Ovary (tissue), 9 donors: ENCODE data around the gene NIPBL. TPM values are rescaled to one million over a fixed set of nuclear protein-coding genes. Genes with fewer than 3 reads are reported as not detected.
A peak's percentile ranks its signal among the peaks of the same experiment; 100 is the strongest.

Experiments used
- DNase-seq, 5 donors: peaks; one replicate each; pipeline ENCODE4 v3.0.0-alpha.2; 2019 to 2020
- H3K27ac ChIP-seq, 2 donors: fragments of 200-600 bp; one replicate each; pipeline versions ENCODE4 v1.5.1 to v1.8.0; 2019 to 2022
- H3K27me3 ChIP-seq: fragments of 200-600 bp; one replicate; pipeline ENCODE4 v1.8.0; 2022
- H3K36me3 ChIP-seq: fragments of 200-600 bp; sonication (generic); one replicate; pipeline ENCODE4 v1.5.1; 2019
- H3K4me1 ChIP-seq: one replicate; pipeline ENCODE4 v1.8.1; 2013; ENCODE audit warnings: mild to moderate bottlenecking, moderate library complexity; ENCODE audit not compliant: insufficient read depth
- H3K4me3 ChIP-seq: fragments of 200-600 bp; sonication (generic); one replicate; pipeline ENCODE4 v1.5.1; 2017
- H3K9me3 ChIP-seq, 2 donors: fragments of 200-600 bp in 1 of 2; sonication (generic) in 1 of 2; one replicate each; pipeline versions ENCODE4 v1.5.1 to v1.8.1; 2013 to 2019; ENCODE audit warnings: mild to moderate bottlenecking in 1 of 2, moderate library complexity in 1 of 2
- CTCF ChIP-seq, 3 donors: fragments of 450-650 bp in 2 of 3; fragments of 200-600 bp in 1 of 3; IDR thresholded peaks; one replicate each; pipeline versions ENCODE4 v1.5.1 to v1.8.0; 2016 to 2022; ENCODE audit warnings: antibody characterized with exemption in 3 of 3, mild to moderate bottlenecking in 1 of 3
- EP300 ChIP-seq: sonication (generic); formaldehyde crosslinking; IDR thresholded peaks from one replicate; pipeline ENCODE4 v1.6.1; 2017; ENCODE audit warnings: antibody characterized with exemption
- POLR2A ChIP-seq: fragments of 450-650 bp; IDR thresholded peaks from one replicate; pipeline ENCODE4 v1.6.1; 2017; ENCODE audit warnings: antibody characterized with exemption, mild to moderate bottlenecking, moderate library complexity
- WGBS, 3 donors: extraction: QIAGEN DNeasy Blood & Tissue Kit in 1 of 3; methylation state at CpG; one replicate each; pipeline versions ENCODE4 v1.1.5 to v1.1.7; 2013 to 2017; 5-methylcytosine and 5-hydroxymethylcytosine counted together
- intact Hi-C, 4 donors: fragments of 100-400 bp; cut with DNase I; formaldehyde crosslinking; loops; one replicate each; pipeline versions ENCODE4 v1.11.0 to v1.15.1; 2022 to 2023
- polyA plus RNA-seq, 2 donors: library from polyadenylated mRNA; stranded (reverse); fragments of 200-250 nt in 1 of 2; fragments of 350-450 nt in 1 of 2; fragmentation: Illumina TruSeq in 1 of 2; extraction: RNeasy Lipid Tissue Mini Kit (QIAGEN cat#74804) in 1 of 2; gene quantifications; one replicate each; pipeline ENCODE4 v1.2.3, GENCODE V29; 2013 to 2014
- total RNA-seq, 7 donors: library from RNA; depleted of rRNA in 2 of 7; stranded (reverse); fragments of >200 nt in 2 of 7; fragmentation: NEBNext Ultra II Directional in 3 of 7; extraction: Animal tissue kit (Norgen Biotek cat#: 25700) in 3 of 7; gene quantifications; one replicate each; pipeline versions ENCODE4 v1.1.0 to v1.2.4, GENCODE V29; 2016 to 2023
- donor health status: DM: no; HTN: no; CAD: no; lungs with moderate emphysema.
- donor health status: DM: no; HTN: no; CAD: no.
- donor health status: Bipolar disorder and iron deficiency.
- donor health status: DM: yes; HTN: yes; CAD: no.
- donor health status: DM: no; HTN: no; CAD: no.
- donor health status: DM: yes; HTN: yes; CAD: no.

NIPBL gene
- total and polyA plus RNA-seq, 9 donors, result 20.8 to 73.1 (median 61.7) TPM

GRCh38 chr5:36874465-36874864 lies 2.1 kb upstream of the NIPBL start:
- 14 to 24% (median 19%) methylated on average over 3 of the region's 3 CpGs for whole genome bisulfite sequencing, 3 donors
- no peak for DNase-seq
- Histone ChIP-seq H3K4me3 (peak overlapping the region; percentile 62), H3K9me3 (no peaks in the 10 kb centered on the region), H3K27me3 (no peaks in the 10 kb centered on the region), H3K36me3 (no peaks in the 10 kb centered on the region), H3K27ac (peak overlapping the region in 1 of 2 donors; percentile 92), H3K4me1 (peaks cover 2% of the 10 kb centered on the region)
- intact Hi-C loops, result loop anchor here in 2 of 4 donors (10.0 kb wide), 2 partner anchors 70 to 130 kb away; no protein-coding TSS in a partner anchor
- TF ChIP-seq POLR2A, result no peak
- no peak for TF ChIP-seq EP300
- no peak for TF ChIP-seq CTCF (IDR thresholded peaks at IDR 0.05)

GRCh38 chr5:36875051-36875789 lies 1.3 kb upstream of the NIPBL start:
- 0 to 1% (median 1%) methylated on average over 26 of the region's 26 CpGs for WGBS, 3 donors
- peak overlapping the region in 1 of 2 donors; percentile 92 for H3K27ac ChIP-seq
- intact Hi-C loops, result loop anchor here in 2 of 4 donors (10.0 kb wide), 2 partner anchors 70 to 130 kb away; no protein-coding TSS in a partner anchor
- H3K27me3 ChIP-seq, result no peaks in the 10 kb centered on the region
- TF ChIP-seq EP300 (no peak), POLR2A (no peak), CTCF (IDR thresholded peaks at IDR 0.05) (no peak)
- no peaks in the 10 kb centered on the region for H3K9me3 ChIP-seq
- peak overlapping the region; percentile 62 for H3K4me3 ChIP-seq
- DNase-seq, result peak; percentile 46 to 64 (median 60)
- peaks cover 2% of the 10 kb centered on the region for H3K4me1 ChIP-seq
- no peaks in the 10 kb centered on the region for H3K36me3 ChIP-seq

GRCh38 chr5:36875790-36876298 lies 725 bp upstream of the NIPBL start:
- Histone ChIP-seq H3K4me1 (peaks cover 3% of the 10 kb centered on the region), H3K36me3 (no peaks in the 10 kb centered on the region), H3K27me3 (no peaks in the 10 kb centered on the region), H3K9me3 (no peaks in the 10 kb centered on the region), H3K4me3 (peak overlapping the region; percentile 62), H3K27ac (peak overlapping the region; percentile 92 to 98)
- TF ChIP-seq CTCF (IDR thresholded peaks at IDR 0.05) (peak; percentile 40 to 54 (median 40)), POLR2A (peak; percentile 15), EP300 (no peak)
- 0% methylated on average over 47 of the region's 47 CpGs for WGBS, 3 donors
- intact Hi-C loops, result loop anchor here in 2 of 4 donors (10.0 kb wide), 2 partner anchors 69 to 131 kb away; no protein-coding TSS in a partner anchor
- DNase-seq, result peak; percentile 76 to 86 (median 83)

- H3K4me1 ChIP-seq, result peaks cover 4% of the 10 kb centered on the region
- H3K9me3 ChIP-seq, result no peaks in the 10 kb centered on the region
- H3K36me3 ChIP-seq, result no peaks in the 10 kb centered on the region
- peak; percentile 61 to 80 (median 73) for DNase-seq
- WGBS, 3 donors, result 0 to 1% (median 0%) methylated on average over 54 to 57 of the region's 57 CpGs
- H3K27ac ChIP-seq, result peak overlapping the region; percentile 92 to 98
- H3K27me3 ChIP-seq, result no peaks in the 10 kb centered on the region
- H3K4me3 ChIP-seq, result peak overlapping the region; percentile 62
- no peak for TF ChIP-seq CTCF (IDR thresholded peaks at IDR 0.05)
- TF ChIP-seq POLR2A, result peak; percentile 23
- intact Hi-C loops, result loop anchor here in 2 of 4 donors (10.0 kb wide), 2 partner anchors 68 to 132 kb away; no protein-coding TSS in a partner anchor
Observed at GRCh38 chr5:36876965-36877666, 547 bp downstream of the NIPBL start.
